Right hindlimb (tissue), 1 donor: ENCODE results near the gene SLC38A1.

Source experiments
- DNase-seq: peaks from one replicate; pipeline ENCODE4 v3.0.0-alpha.2; 2018

The SLC38A1 gene

GRCh38 chr12:46160981-46161690 is 107.7 kb downstream of the SLC38A1 start:
- DNase-seq = no peak

DNA sequence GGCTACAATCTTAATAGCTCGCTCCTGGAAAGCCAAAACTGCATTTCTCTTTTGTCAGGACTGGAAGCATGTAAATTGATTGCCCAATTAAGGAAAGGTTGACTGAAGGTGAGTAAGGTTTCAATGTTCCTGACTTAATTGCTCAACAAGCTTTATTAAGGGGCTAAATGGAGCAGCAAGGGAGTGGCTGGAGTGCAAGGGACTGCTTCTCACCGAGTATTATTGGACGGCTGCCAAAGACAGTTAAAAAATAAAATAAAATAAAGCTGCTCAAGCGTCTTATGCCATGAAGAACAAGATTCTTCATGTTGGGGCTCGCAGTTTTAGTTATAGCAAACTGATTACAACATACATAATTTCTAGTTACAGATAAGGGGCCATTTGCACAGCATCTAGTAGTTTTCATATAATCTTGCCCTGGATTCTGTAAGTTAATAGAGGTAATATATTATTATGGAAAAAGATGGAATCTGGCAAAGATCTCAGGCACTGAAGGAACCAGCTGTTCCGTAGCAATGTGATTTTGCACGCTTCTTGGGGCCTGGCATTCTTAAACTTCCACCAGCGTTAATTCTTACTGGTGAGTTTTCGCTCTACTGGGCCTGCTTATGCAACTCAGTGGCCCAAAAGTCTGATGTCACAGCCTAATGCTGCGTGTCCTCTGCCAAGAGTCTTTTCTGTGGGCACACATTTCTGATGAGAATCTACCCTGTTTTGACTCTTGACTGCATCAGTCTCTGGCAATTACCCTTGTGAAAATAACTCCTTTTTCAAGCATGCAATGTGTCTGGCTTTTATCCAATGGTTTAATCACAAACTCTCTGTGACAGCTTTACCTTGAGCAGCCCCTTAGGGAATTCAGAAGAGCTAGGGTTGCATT is 108.5 kb downstream of the SLC38A1 start:
- DNase-seq = peak; percentile 80

DNA sequence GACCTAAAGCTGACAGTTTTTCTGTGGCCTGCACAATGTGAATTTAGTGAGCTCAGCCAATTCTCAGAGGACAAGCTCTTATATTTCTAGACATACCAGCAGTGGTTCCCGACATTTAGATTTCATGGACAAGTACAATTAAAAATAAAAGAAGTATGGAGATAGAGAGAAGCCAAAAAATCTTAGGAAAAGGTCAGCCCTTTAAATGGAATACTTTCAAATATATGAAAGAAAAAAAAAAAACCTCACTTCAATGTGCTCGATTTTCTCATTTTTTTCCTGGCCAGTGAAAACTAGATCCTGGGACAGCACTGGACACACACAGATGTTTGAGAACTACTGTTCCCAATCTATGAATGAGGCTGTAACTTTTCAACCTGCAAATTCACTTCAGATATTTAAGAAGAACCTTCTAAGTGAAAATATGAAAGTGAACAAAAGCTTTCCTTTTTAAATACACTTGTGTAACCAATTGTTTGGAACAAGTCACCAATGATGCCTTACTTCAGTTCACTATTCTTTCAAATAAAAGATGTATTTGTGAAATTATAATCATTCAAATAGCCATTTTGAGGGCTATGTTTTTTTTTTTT is 109.4 kb downstream of the SLC38A1 start:
- no peak for DNase-seq

- no peak for DNase-seq
Measured at GRCh38 chr12:46158501-46158900, 110.3 kb downstream of the SLC38A1 start.

DNA sequence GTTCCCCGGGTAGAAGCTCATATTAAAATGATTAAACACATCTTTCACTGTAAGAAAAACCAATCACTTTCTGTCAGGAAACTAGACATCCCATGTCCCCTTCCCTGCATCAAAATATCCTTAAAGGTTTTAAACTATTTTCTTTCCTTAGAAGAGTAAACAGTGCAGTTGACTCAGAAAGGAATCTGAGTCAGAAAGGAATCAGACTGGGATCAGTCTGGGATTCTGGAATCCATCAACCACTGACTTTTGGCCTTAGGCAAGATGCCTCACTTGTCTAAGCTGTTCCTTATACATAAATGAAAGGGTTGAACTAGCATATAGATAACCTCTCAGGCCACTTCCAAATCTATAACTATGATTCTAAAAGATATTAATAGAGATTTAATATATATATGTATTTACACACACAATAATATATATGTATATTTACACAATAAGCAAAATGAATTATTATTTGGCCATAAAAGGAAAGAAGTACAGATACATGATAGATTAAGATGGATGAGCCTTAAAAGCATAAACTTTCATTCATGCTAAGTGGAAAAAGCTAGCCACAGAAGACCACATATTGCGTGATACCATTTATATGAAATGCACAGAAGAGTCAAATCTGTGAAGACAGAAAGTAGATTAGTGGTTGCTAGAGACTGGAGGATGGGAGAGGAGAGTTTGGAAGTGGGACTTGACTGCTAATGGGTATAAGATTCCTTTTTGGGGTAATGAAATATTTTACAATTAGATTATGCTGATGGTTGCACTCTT is 114.4 kb downstream of the SLC38A1 start:
- no peak for DNase-seq

DNA sequence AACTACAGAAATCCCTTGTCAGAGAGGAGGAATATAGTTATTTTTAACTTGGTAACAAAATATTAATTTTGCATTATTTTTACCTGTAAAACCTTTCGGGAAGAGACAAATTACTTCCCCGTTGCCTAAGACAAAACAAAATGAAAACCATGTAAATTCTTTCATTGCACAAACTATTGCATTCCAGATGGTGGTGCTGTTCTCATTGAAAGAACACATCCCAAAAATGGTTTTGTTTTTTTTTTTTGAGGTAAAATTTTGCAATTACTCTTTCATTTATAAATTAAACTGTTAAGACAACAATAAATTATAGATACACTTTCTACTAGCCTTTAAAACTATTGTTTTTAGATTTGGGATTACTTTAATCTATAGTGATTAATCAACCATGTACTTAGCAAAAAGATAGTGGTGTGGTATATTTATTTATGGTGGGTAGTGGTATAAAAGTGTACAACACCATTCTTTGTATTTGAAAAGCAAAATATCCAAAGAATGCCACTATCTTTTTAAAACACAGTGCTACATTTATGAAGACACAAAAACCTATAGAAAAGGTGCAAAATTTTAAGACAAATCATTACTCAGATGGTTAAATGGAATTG is 115.5 kb downstream of the SLC38A1 start:
- DNase-seq = no peak

- no peak for DNase-seq
Measured at GRCh38 chr12:46152456-46152855, 116.4 kb downstream of the SLC38A1 start.

- DNase-seq = no peak
Measured at GRCh38 chr12:46150735-46151134, 118.1 kb downstream of the SLC38A1 start.

DNA sequence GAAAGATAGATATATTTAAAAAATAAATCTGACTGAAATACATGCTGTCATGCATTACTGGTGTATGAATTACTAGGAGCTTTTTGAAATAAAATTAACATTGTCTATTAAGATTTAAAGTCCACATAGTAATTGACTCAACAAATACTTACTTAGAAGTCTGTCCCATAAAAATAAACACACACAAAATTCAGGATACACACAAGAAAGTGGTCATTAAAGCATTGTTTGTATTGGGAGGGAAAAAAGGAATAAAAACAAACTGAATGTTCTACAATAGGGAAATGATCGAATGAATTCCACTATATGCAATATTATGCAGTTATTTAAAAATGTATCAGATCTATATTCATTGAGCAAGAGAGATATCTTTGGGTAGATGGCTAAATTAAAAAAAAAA is 118.9 kb downstream of the SLC38A1 start:
- DNase-seq = no peak

- no peak for DNase-seq
Measured at GRCh38 chr12:46149079-46149464, 119.8 kb downstream of the SLC38A1 start.

GRCh38 chr12:46148327-46149078 is 120.3 kb downstream of the SLC38A1 start:
- DNase-seq = no peak

- no peak for DNase-seq
Measured at GRCh38 chr12:46147144-46147543, 121.7 kb downstream of the SLC38A1 start.

GRCh38 chr12:46145881-46146280 is 123.0 kb downstream of the SLC38A1 start:
- no peak for DNase-seq

- no peak for DNase-seq
Measured at GRCh38 chr12:46144433-46144832, 124.4 kb downstream of the SLC38A1 start.

- DNase-seq = no peak
Measured at GRCh38 chr12:46136249-46136648, 132.6 kb downstream of the SLC38A1 start.

DNA sequence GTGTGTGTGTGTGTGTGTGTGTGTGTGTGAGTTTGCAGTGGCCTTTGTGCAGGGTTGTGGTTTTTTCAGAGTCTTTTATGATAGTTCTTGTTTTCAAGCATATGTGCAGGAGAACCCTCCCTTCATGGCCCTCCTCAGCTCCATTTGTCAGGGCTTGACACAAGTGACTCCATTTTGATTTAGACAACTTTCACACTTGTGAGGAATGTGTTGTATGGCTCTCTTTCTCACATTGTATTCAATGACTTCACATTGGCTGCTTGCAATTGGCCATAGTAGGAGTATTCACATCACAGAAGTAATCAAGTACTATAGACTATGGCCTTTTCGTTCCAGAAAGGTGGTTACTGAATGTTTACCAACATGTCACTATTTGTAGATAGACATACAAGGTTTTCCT is 133.1 kb downstream of the SLC38A1 start:
- no peak for DNase-seq

- no peak for DNase-seq
Measured at GRCh38 chr12:46134852-46135251, 134.0 kb downstream of the SLC38A1 start.

DNA sequence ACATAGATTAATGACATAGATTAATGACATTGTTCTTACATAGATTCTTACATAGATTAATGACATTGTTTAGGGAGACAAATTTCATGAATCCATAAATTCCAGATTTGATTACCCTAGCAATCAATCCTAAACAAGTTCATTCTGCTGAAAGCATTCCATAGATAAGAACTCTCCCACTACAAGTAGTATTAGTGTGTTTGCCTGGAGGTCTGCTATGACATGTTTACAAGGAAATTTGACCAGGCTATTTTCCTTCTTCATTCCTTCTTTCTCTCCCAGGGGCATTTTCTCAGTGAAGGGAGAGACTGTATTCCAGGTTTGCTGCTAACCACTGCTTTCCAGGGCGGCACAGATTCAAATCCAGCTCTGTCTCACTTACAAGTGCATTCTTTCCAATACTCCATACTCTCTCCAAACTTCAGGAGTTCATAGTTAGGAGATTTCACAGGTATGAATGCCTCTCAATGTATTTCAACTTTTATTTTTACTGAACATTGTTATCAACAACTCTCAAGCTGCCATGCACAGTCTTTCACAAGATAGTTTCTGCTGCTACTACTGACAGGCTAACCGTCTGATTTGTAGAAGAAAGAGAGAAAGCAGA is 134.5 kb downstream of the SLC38A1 start:
- no peak for DNase-seq

GRCh38 chr12:46133751-46134150 is 135.1 kb downstream of the SLC38A1 start:
- DNase-seq = no peak
